ENCODE measurements around the gene DEPP1.

DNA sequence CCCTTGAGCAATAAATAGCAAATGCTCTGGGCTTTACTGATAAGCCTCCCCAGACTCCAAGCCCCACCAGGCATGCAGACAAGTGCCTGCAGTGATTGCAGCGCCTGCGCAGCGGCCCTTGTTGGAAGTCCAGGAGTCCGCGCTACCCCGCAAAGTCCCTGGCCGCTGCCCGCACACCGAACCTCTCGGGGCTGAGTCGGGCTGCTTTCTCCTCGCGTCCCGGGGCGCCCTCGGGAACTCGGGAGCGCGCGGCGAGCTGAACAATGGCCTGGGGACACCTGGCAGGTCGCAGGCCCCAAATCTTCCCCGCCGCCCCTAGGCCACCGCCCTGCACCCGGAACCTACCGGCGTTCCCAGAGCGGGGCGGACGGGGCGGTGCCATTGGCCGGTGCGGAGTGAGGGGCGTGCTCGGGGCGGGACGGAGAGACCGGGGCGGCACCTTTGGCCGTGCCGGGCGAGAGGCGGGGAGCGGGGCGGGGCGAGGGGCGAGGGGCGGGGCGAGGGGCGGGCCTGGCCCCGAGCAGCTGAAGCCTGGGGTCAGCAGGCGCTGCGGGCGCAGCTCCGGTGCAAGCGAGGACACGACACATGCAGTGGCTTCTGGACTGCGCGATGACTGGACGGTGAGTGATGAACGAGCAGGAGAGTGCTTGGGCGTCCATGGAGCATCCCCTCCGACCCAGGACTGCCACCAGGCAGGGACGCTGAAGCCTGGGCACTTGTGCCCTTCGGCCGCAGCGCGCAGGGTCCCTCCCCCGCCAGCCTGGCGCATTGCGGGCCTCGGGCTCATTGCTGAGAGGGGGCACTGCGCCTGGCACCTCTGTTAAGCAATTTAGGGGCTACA lies 19.1 kb downstream of the DEPP1 start, which contains the start of gene RASSF4:
- TF ChIP-seq, protein P1, sequence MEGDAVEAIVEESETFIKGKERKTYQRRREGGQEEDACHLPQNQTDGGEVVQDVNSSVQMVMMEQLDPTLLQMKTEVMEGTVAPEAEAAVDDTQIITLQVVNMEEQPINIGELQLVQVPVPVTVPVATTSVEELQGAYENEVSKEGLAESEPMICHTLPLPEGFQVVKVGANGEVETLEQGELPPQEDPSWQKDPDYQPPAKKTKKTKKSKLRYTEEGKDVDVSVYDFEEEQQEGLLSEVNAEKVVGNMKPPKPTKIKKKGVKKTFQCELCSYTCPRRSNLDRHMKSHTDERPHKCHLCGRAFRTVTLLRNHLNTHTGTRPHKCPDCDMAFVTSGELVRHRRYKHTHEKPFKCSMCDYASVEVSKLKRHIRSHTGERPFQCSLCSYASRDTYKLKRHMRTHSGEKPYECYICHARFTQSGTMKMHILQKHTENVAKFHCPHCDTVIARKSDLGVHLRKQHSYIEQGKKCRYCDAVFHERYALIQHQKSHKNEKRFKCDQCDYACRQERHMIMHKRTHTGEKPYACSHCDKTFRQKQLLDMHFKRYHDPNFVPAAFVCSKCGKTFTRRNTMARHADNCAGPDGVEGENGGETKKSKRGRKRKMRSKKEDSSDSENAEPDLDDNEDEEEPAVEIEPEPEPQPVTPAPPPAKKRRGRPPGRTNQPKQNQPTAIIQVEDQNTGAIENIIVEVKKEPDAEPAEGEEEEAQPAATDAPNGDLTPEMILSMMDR (IDR thresholded peaks at IDR 0.05; ENCODE audit: insufficient read depth, low read length), result no peak
- peak; percentile 81; the same call in 1 of the 2 replicates for TF ChIP-seq POLR2AphosphoS5 (IDR thresholded peaks at IDR 0.05; ENCODE audit: low read depth)
- TF ChIP-seq SPI1 (IDR thresholded peaks at IDR 0.05; ENCODE audit: borderline replicate concordance, low read depth), result no peak

Data from HL-60 (cell line).